ENCODE results near the gene TOX2.

The TOX2 gene

GRCh38 chr20:43960231-43960630, 45.6 kb downstream of the TOX2 start:
- no peak for DNase-seq

GRCh38 chr20:43961116-43961515, 46.5 kb downstream of the TOX2 start:
- DNase-seq = no peak

GRCh38 chr20:43961541-43962471, 47.2 kb downstream of the TOX2 start:
- DNase-seq = no peak

- no peak for DNase-seq
Measured at GRCh38 chr20:43962530-43962929, 47.9 kb downstream of the TOX2 start.

- no peak for DNase-seq
Measured at GRCh38 chr20:43963233-43963632, 48.6 kb downstream of the TOX2 start.

- peak; percentile 63 for DNase-seq
Measured at GRCh38 chr20:43963872-43964791, 49.5 kb downstream of the TOX2 start.

GRCh38 chr20:43968341-43969000, 53.8 kb downstream of the TOX2 start:
- DNase-seq = no peak

GRCh38 chr20:43969028-43969447, 54.4 kb downstream of the TOX2 start:
- DNase-seq = no peak

- no peak for DNase-seq
Measured at GRCh38 chr20:43969501-43970182, 55.0 kb downstream of the TOX2 start.

GRCh38 chr20:43971267-43971666, 56.6 kb downstream of the TOX2 start:
- no peak for DNase-seq

- no peak for DNase-seq
Measured at GRCh38 chr20:43972051-43972450, 57.4 kb downstream of the TOX2 start.

GRCh38 chr20:43972692-43973091, 58.0 kb downstream of the TOX2 start:
- DNase-seq = no peak

- DNase-seq = no peak
Measured at GRCh38 chr20:43973231-43973630, 58.6 kb downstream of the TOX2 start.

- DNase-seq = no peak
Measured at GRCh38 chr20:43973671-43974450, 59.2 kb downstream of the TOX2 start.

GRCh38 chr20:43974695-43975094, 60.0 kb downstream of the TOX2 start:
- no peak for DNase-seq

- DNase-seq = no peak
Measured at GRCh38 chr20:43975096-43975768, 60.6 kb downstream of the TOX2 start.

GRCh38 chr20:43976547-43976946, 61.9 kb downstream of the TOX2 start:
- no peak for DNase-seq

GRCh38 chr20:43977252-43977651, 62.6 kb downstream of the TOX2 start:
- no peak for DNase-seq

GRCh38 chr20:43977962-43978361, 63.3 kb downstream of the TOX2 start:
- DNase-seq = no peak

- DNase-seq = no peak
Measured at GRCh38 chr20:43979576-43980105, 65.0 kb downstream of the TOX2 start.

- DNase-seq = no peak
Measured at GRCh38 chr20:43981540-43981939, 66.9 kb downstream of the TOX2 start.

All from CD4-positive, alpha-beta T cell treated with Interleukin-21 for 1 hour (primary cell).